Right ventricle myocardium inferior (tissue), 1 donor: ENCODE results near the gene METTL2B. TPM values are rescaled to one million over a fixed set of nuclear protein-coding genes. Genes with fewer than 3 reads are reported as not detected.
A peak's percentile ranks its signal among the peaks of the same experiment; 100 is the strongest.

Source experiments
- ATAC-seq: fragments of 200-7000 bp; cut with Tn5 transposase; one replicate; pipeline ENCODE4 v1.9.1; 2020; ENCODE audit warnings: mild to moderate bottlenecking, moderate library complexity
- DNase-seq: peaks from one replicate; pipeline ENCODE4 v3.0.0; 2021; ENCODE audit errors: missing footprints
- intact Hi-C: fragments of 100-400 bp; cut with DNase I; formaldehyde crosslinking; loops from one replicate; pipeline ENCODE4 v1.11.0; 2022
- long read RNA-seq: library from polyadenylated mRNA; unstranded; transcript quantifications from one replicate; pipeline ENCODE4 v2.0.0, GENCODE V29; 2021
- total RNA-seq: library from RNA; stranded (reverse); fragmentation: NEBNext Ultra II Directional; extraction: Animal tissue kit (Norgen Biotek cat#: 25700); gene quantifications from one replicate; pipeline ENCODE4 v1.2.1, GENCODE V29; 2021
- donor health status: DM: no; HTN: yes; CAD: no; lungs with severe emphysema.

METTL2B gene, protein sequence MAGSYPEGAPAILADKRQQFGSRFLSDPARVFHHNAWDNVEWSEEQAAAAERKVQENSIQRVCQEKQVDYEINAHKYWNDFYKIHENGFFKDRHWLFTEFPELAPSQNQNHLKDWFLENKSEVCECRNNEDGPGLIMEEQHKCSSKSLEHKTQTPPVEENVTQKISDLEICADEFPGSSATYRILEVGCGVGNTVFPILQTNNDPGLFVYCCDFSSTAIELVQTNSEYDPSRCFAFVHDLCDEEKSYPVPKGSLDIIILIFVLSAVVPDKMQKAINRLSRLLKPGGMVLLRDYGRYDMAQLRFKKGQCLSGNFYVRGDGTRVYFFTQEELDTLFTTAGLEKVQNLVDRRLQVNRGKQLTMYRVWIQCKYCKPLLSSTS
- total RNA-seq, result 17.1 TPM
- long read RNA-seq, partial matches to known transcripts, result 0 of 3 reads
- long read RNA-seq, other reads (novel, unspliced or antisense), result 2 of 3 reads

DNA sequence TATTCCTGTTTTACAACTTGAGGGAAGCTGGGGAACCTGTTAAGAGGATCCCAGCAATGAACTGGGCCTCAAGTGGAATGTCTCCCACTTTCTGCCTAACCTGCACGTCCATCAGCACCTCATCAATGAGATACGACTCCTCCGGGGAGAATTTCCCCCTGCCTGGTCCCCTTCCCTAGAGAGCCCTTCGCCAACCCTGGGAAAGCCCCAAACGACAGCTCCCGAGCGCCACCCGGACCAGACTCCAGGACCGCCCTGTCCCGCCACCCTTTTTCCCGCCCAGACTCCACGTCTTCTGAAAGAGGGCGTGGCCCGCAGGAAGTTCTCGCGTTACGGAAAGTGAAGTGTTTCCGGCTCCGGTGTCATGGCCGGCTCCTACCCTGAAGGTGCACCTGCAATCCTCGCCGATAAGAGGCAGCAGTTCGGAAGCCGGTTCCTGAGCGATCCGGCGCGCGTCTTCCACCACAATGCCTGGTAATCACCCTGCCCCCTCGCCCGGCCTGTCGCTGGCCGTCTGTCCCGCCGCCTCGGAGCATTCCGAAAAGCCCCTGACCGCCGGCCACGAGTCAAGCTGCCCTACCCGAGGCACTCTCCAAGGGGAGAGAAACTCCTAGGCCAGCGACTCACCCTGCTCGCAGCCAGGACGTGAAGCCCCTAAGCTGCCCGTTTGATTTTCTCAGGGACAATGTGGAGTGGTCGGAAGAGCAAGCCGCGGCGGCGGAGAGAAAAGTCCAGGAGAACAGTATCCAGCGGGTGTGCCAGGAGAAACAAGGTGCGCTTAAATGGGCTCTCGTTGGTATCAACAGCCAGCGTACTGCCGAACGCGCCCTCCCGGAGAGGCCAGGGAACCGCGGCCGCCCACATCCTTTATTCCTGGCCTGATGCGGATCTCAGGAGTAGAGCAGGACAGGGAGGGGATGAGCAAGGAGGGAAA lies at the start of gene METTL2B:
METTL2B (plus strand) TSS at position 347 of the 934 bp plus-strand sequence; CDS start at position 365, 18 bp downstream.
- ATAC-seq (peak; percentile 97), DNase-seq (peak; percentile 93)
- intact Hi-C loops, result loop anchor here (5.0 kb wide), 1 partner anchor 406 kb away; no protein-coding TSS in a partner anchor

DNA sequence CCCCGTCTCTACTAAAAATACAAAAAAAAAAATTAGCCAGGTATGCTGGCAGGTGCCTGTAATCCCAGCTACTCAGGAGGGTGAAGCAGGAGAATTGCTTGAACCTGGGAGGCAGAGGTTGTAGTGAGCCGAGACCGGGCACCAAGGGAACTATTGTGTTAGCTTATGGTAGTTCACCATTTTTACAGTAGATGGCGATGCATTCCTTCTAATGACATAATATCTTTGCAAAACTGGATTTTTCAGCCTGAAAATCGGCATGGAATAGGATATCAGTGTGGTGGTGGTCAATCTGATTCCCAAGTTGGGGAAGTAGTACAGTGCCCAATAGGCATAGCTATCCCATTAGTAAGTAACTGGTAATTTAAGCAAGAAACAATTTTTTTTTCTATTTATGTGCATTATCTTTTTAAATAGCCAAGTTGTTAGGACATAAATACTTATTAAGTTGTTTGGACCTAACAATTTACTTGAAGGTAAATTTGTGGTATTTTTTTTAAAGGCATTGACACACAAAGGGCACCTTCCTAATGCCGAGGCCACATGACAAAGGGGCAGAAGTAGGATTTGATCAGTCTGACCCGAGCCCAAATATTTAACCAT lies 49.2 kb upstream of the METTL2B start:
- intact Hi-C loops, result loop anchor here (1.0 kb wide), 1 partner anchor 32 kb away; no protein-coding TSS in a partner anchor
- DNase-seq (no peak), ATAC-seq (peak; percentile 48)

DNA sequence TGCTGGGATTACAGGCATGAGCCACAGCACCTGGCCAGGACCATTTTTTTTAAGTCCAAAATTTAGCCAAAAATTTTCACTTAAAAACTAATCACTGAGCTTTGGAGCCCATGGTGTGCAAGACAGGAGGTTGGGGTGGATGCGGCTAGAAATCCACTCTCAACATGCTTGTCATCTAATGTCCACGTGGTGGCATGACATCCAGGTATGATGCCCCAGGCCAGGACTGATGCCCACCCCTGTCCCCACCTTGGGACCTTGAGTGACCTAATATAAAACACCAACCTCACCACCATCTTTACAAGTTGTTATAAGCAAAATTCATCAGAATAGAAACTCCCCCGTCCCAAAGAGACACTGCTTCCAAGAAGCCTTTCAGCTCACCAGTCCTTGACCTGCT lies 46.3 kb upstream of the METTL2B start:
- DNase-seq, result no peak
- intact Hi-C loops, result no loop called here
- no peak for ATAC-seq

DNA sequence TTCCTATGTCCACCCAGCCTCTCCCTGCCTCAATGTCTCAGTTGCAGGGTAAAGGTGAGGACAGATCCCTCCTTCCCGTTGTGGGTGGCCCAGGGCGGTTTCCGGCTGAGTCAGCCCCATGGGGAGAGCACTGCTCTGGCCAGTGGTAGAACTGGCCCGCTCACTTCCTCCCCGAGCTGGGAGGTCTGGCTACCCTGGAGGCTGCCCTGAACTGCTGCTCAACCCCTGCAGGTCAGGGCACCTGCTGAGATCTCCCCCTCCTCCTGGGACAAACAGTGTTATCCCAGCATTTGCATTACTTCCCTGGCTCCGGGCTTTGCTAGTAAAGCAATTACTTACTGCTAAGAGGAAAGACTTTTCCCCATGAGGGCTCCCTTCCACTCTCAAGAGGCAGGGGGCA lies 45.3 kb upstream of the METTL2B start:
- ATAC-seq (no peak), DNase-seq (no peak)
- intact Hi-C loops, result no loop called here

DNA sequence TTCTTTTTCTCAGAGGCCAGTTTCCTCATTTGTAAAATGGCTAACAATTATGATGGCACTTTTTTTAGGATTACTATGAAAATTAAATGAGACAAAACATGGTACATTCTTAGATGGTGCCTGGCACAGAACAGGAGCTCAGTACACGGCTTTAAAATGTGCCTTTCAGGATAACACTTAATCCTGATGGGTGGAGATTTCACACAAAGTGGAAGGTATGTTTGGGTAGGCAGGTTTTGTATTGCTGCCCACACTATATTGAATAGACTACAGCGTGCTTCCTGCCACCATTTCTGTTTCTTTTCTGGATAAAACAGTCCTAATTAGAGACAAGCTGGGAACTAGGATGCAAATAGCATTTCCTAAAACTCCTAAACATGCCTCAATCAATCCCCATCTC lies 44.8 kb upstream of the METTL2B start:
- no peak for ATAC-seq
- intact Hi-C loops, result no loop called here
- DNase-seq, result no peak

DNA sequence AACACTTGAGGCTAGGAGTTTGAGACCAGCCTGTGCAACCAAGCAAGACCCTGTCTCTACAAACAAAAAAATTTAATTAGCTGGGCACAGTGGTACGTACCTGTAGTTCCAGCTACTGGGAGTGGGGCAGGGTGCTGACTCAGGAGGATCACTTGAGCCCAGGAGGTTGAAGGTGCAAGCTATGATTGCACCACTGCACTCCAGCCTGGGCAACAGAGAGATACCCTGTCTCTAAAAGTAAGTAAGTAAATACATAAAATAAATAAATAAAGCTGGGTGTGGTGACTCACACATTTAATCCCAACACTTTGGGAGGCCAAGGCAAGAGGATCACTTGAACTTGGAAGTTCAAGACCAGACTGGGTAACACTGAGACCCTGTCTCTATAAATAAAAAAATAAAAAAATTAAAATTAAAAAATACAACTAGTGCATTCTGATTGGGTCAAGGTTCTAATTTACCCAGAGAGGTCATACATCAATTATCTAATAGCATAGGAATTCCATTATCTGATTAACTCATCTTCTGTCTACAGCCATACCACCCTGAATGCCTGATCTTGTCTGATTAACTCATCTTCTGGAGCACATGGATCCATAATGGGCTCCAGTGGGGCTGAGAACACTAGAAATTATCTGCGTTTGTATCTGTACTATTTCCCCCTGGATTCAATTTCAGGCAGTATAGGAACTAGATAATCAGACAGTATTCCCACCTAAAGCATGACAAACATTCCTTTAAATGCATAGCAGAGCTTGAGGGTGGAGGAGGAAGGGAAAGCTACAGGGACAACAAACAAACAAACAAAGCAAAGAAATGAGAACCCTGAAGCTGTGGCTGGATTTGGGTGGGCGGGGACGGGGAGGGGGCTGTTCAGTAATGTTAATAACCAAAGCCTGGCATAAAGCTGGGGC lies 41.9 kb upstream of the METTL2B start:
- ATAC-seq, result no peak
- DNase-seq, result no peak
- intact Hi-C loops, result no loop called here

DNA sequence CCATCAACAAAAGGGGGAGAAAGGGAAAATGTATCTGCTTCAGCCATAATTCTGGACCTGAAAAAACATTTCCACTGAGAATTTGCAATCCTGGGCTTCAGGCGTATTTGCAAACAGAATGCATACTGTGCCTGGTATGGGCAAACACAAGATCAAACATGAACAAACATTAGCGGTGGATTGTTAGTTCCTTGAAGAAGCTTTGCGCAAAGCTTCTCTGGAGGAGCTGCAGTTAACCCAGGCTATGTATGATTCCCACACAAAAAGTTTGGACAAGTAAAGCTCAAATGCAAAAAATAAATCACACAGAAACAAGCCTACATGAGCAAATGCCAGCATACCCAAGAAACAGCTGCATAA lies 41.2 kb upstream of the METTL2B start:
- intact Hi-C loops, result no loop called here
- no peak for DNase-seq
- ATAC-seq, result no peak

DNA sequence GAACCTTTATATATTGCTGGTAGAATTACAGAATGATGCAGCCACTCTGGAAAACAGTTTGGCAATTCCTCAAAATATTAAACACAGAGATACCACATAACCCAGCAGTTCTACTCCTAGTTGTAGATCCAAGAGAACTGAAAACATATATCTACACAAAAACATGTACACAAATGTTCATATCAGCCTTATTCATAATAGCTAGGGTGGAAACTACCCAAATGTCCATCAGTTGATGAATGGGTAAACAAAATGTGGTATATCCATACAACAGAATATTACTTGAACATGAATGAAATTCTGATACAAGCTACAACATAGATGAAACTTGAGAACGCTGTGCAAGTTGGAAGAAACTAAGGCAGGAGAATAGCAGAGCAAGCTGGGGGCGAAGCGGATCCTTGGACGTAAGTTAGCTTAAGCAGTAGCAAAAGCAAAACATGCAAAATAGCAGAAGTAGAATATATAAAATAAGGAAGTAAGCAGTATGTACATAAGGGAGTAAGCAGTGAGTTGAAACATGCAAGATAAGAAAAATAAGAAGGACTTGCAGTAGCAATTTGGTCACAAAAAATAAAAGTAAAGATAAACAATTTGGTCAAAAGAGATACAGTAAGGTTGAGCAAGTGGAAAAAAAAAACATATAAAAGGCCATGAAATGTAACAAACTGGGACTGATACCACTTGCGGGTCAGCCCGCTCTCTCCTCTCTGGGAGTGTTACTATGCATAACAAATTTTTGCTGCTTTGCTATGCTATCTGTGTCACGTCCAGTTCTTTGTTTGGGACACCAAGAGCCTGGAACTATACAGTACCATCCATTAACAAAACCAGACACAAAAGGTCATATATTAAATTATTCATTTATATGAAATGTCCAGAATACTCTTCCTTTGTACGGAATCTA lies 38.9 kb upstream of the METTL2B start:
- ATAC-seq (no peak), DNase-seq (no peak)
- intact Hi-C loops, result no loop called here

DNA sequence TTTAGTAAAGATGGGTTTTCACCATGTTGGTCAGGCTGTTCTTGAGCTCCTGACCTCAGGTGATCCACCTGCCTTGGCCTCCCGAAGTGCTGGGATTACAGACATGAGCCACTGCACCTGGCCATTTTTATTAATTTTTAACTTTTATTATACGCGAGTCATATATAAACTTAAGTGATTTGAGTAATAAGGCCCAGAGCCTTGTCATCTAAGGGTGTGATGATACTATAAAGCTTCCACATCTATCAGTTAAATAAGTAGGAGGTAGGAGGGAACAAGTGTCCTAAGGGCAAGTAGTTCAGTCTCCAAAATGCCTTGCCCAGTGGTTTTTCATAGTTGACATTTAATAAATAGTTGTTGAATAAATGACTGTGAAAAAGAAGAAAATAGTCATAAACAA lies 34.2 kb upstream of the METTL2B start:
- no peak for ATAC-seq
- intact Hi-C loops, result no loop called here
- no peak for DNase-seq

DNA sequence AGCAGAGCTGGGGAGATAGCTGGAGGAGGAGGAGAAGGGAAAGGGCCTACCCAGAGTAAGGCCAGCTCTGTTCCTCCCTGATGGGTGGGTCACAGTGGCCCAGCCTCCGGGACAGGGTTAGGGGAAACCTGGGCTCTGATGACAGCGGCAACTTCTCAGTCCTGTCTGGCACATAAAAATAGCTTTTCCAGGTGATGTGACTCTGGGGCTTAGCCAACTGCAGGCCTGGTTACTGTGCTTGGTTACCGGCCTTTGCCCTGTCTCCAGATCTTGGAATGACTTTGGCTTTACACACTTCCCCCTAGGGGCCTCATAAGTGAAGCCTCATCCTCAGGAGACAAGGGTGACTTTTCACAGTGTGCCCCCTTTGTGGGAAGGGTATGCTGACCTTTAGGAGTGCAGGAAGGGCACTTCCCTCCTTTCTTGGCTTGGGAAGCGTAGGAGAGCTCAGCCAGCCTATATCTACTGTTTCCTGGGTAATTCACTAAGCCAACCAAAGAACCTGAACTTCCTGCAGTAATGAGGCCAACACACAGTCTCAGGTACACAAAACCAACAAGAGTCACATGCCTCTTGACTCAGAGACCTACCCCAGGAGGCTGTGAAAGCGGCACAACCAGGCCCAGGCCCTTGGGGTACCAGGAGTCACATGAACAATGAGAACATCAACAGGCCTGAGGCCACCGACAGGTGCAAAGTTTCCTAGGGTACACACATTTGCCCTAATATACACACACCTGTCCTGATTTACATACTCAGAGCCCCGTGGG lies 32.5 kb upstream of the METTL2B start:
- DNase-seq, result no peak
- ATAC-seq, result peak; percentile 10
- intact Hi-C loops, result no loop called here

DNA sequence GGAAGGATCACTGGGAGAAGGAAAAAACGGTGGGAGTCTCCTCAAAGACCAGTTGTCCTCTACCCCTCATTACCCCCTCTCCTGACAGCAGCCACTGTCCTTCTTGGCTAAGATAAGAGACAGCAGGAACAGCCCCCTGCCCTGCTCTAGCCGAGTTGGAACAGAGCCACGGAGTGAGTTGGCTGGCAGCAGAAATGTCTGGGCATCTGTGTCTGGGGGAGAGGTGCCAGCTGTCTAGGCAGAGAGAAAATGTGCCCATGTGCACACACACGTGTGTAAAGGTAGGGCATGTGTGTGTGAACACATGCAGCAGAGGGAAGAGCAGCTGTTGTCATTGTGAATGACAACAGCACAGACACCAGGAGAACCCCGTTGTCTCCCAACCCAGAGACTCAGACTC lies 30.2 kb upstream of the METTL2B start:
- DNase-seq (no peak), ATAC-seq (peak; percentile 36)
- intact Hi-C loops, result no loop called here

DNA sequence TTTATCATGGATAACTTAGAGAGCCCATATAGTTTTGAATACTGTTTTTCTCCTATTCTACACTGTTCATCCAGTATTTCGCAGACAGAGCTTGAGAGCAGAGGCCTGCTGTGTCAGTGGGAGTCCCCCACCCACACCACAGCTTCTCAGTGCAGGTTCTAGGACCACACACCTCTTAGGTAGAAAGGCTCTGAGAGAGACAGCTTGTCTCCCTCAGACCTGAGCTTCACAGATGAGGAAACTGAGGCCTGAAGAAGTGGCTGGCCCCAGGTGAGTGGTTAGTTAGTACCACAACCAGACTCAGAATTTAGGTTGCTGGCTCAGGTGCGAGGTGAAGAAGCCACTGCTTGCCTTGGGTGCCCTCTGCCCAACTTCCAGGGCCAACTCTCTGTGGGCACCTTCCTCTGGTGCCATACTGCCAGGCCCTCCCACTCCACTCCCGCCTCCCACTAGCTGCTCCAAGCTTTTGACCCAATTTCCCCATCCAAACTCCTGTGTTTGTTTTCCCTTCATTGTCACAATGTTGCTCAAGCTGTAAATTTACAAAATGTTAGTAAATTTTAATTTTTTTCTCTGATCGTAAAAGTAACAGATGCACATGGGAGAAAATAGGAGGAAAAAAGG lies 28.5 kb upstream of the METTL2B start:
- ATAC-seq, result no peak
- no peak for DNase-seq
- intact Hi-C loops, result no loop called here

DNA sequence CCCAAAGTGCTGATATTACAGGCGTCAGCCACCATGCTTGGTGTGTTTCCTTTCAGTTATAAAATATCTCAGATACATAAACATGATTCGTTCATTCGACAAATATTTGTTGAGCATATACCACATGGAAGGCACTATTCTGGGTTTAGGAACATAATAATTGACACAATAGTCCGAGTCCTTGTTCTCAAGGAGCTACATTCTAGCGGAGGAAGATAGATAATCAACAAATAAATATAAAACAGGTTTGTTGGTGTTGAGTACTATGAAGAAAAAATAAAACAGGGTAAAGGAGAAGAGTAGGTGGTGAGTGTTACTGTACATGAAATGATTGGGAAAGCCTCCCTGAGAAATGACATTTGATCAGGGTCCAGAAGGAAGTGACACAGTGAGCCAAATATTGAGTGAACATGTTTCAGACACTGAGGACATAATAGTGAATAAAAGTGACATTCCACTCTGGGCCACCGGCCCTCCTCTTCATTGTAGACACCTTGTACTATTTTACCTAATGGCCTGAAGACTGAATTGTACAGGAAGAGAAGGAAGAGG lies 27.7 kb upstream of the METTL2B start:
- ATAC-seq, result no peak
- no peak for DNase-seq
- intact Hi-C loops, result no loop called here

DNA sequence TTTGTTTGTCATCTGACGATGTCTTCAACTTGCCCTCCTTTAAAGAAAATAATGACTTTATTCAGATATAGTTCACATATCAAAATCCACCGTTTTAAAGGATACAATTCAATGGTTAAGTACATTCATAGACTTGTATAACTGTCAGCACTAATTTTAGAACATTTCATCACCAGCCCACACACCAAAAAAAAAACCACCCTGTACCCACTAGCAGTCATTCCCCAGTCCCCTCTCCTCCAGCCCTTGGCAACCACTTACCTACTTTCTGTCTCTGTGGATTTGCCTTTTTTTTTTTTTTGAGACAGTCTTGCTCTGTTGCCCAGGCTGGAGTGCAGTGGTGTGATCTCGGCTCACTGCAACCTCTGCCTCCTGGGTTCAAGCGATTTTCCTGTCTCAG lies 26.1 kb upstream of the METTL2B start:
- ATAC-seq (no peak), DNase-seq (no peak)
- intact Hi-C loops, result no loop called here

DNA sequence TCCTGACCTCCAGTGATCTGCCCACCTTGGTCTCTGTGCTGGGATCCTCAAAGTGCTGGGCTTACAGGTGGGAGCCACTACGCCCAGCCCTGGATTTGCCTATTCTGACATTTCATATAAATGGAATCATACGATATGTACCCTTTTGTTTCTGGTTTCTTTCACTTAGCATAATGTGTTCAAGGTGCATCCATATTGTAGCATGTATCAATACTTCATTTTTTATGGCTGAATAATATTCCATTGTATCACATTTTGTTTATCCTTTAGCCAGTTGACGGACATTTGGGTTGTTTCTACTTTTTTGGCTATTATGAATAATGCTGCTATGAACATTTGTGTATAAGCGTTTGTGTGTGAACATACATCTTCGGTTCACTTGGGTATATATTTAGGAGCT lies 25.6 kb upstream of the METTL2B start:
- intact Hi-C loops, result no loop called here
- no peak for ATAC-seq
- no peak for DNase-seq

DNA sequence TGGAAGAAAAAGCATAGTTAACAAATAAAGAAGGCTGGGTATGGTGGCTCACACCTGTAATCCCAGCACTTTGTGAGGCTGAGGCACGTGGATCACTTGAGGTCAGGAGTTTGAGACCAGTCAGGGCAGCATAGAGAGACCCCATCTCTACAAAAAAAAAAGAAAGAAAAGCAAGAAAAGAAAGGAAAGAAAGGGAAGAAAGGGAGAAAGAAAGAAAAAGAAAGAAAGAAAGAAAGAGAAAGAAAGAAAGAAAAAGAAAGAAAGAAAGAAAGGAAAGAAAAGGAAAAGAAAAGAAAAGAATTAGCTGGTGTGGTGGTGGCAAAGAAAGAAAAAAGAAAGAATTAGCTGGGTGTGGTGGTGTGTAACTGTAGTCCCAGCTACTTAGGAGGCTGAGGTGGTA lies 24.0 kb upstream of the METTL2B start:
- intact Hi-C loops, result no loop called here
- no peak for ATAC-seq

More for the DNA sequence above, 24.0 kb upstream of the METTL2B start:
- no peak for DNase-seq
